Stimulated activated CD8-positive, alpha-beta memory T cell treated with anti-CD3 and anti-CD28 coated beads, Interleukin-15, amount 100 ng/mL, for 4 hours (primary cell): Measurements from ENCODE around the gene AGAP5.

Experiments used
- DNase-seq, 2 donors: peaks; one replicate each; pipeline ENCODE4 v3.0.0-alpha.2; 2020; ENCODE audit warnings: low read depth in 2 of 2

The AGAP5 gene

GRCh38 chr10:73653701-73654100, 44.2 kb downstream of the AGAP5 start:
- DNase-seq, result no peak

- no peak for DNase-seq
Observed at GRCh38 chr10:73653195-73653594, 44.7 kb downstream of the AGAP5 start.

GRCh38 chr10:73650537-73651331, 47.2 kb downstream of the AGAP5 start:
- no peak for DNase-seq

- DNase-seq, result no peak
Observed at GRCh38 chr10:73649876-73650536, 47.9 kb downstream of the AGAP5 start.

GRCh38 chr10:73648975-73649829, 48.7 kb downstream of the AGAP5 start:
- no peak for DNase-seq

- DNase-seq, result no peak
Observed at GRCh38 chr10:73647875-73648651, 49.8 kb downstream of the AGAP5 start.

GRCh38 chr10:73647211-73647874, 50.6 kb downstream of the AGAP5 start:
- no peak for DNase-seq

GRCh38 chr10:73646598-73647041, 51.3 kb downstream of the AGAP5 start:
- DNase-seq, result no peak

- DNase-seq, result no peak
Observed at GRCh38 chr10:73645251-73645650, 52.7 kb downstream of the AGAP5 start.

- DNase-seq, result no peak
Observed at GRCh38 chr10:73644767-73645166, 53.1 kb downstream of the AGAP5 start.

- DNase-seq, result no peak
Observed at GRCh38 chr10:73644015-73644743, 53.7 kb downstream of the AGAP5 start.

- DNase-seq, result no peak
Observed at GRCh38 chr10:73643362-73643761, 54.5 kb downstream of the AGAP5 start.

- DNase-seq, result no peak
Observed at GRCh38 chr10:73641328-73642060, 56.4 kb downstream of the AGAP5 start, which contains the start of gene MYOZ1. TSS of gene MYOZ1 (minus strand) at chr10:73641474. CDS start at chr10:73640017, 1,457 bp downstream.

GRCh38 chr10:73639286-73639685, 58.6 kb downstream of the AGAP5 start:
- no peak for DNase-seq

- DNase-seq, result no peak
Observed at GRCh38 chr10:73635781-73636180, 62.1 kb downstream of the AGAP5 start.

GRCh38 chr10:73634421-73634820, 63.5 kb downstream of the AGAP5 start:
- DNase-seq, result no peak

GRCh38 chr10:73629165-73629564, 68.7 kb downstream of the AGAP5 start:
- no peak for DNase-seq

- DNase-seq, result no peak
Observed at GRCh38 chr10:73628405-73628804, 69.5 kb downstream of the AGAP5 start.

GRCh38 chr10:73627300-73627699, 70.6 kb downstream of the AGAP5 start:
- DNase-seq, result no peak
